GM12878 (cell line): Measurements from ENCODE around the gene EML3. TPM values are rescaled to one million over a fixed set of nuclear protein-coding genes. Genes with fewer than 3 reads are reported as not detected.

Experiments used
- BACH1 ChIP-seq: fragments of 450-650 bp; IDR thresholded peaks from 2 replicates; pipeline ENCODE4 v1.6.1; 2017; ENCODE audit warnings: mild to moderate bottlenecking, borderline replicate concordance
- BHLHE40 ChIP-seq, 2 experiments: fragments of 450-650 bp in 1 of 2; IDR thresholded peaks; 2 replicates each; pipeline ENCODE4 v1.6.1; 2011 to 2017; ENCODE audit warnings: low read depth in 2 of 2, borderline replicate concordance in 1 of 2, improper control_type of control experiment in 1 of 2, low read length in 1 of 2, mild to moderate bottlenecking in 1 of 2
- GATAD2B ChIP-seq: fragments of 450-650 bp; conservative IDR thresholded peaks from 2 replicates; pipeline ENCODE4 v1.6.1; 2017; ENCODE audit warnings: low read depth, mild to moderate bottlenecking, moderate library complexity
- LARP7 ChIP-seq: fragments of 450-650 bp; IDR thresholded peaks from 2 replicates; pipeline ENCODE4 v1.6.1; 2017; ENCODE audit warnings: mild to moderate bottlenecking
- MEF2B ChIP-seq: fragments of 450-650 bp; IDR thresholded peaks from 2 replicates; pipeline ENCODE4 v1.6.1; 2018; ENCODE audit warnings: mild to moderate bottlenecking, moderate library complexity; ENCODE audit not compliant: partially characterized antibody, poor library complexity, severe bottlenecking
- MTA2 ChIP-seq: fragments of 450-650 bp; IDR thresholded peaks from 2 replicates; pipeline ENCODE4 v1.6.1; 2016; ENCODE audit warnings: low read depth, mild to moderate bottlenecking, moderate library complexity
- MXI1 ChIP-seq: fragments of 150-350 bp; IDR thresholded peaks from 2 replicates; pipeline ENCODE4 v1.6.1; 2011; ENCODE audit warnings: low read depth, mild to moderate bottlenecking, inconsistent platforms, low read length, improper control_type of control experiment
- NBN ChIP-seq: fragments of 450-650 bp; IDR thresholded peaks from 2 replicates; pipeline ENCODE4 v1.6.1; 2016
- NR2F1 ChIP-seq: fragments of 450-650 bp; conservative IDR thresholded peaks from 2 replicates; pipeline ENCODE4 v1.6.1; 2017; ENCODE audit warnings: mild to moderate bottlenecking
- POLR2A ChIP-seq: IDR thresholded peaks from 2 replicates; pipeline ENCODE4 v1.6.1; 2011; ENCODE audit warnings: low read depth, mild to moderate bottlenecking, low read length
- SMC3 ChIP-seq: IDR thresholded peaks from 2 replicates; pipeline ENCODE4 v1.6.1; 2011; ENCODE audit warnings: low read length, improper control_type of control experiment, borderline replicate concordance
- TCF3 ChIP-seq: IDR thresholded peaks from 2 replicates; pipeline ENCODE4 v1.6.1; 2012; ENCODE audit warnings: low read depth, mild to moderate bottlenecking, low read length, borderline replicate concordance; ENCODE audit not compliant: insufficient read depth
- ZNF217 ChIP-seq: fragments of 450-650 bp; IDR thresholded peaks from 2 replicates; pipeline ENCODE4 v1.6.1; 2017; ENCODE audit warnings: antibody characterized with exemption, mild to moderate bottlenecking
- polyA plus RNA-seq, 11 experiments: library from polyadenylated mRNA; depleted of rRNA in 4 of 11; unstranded in 6 of 11; stranded (reverse) in 5 of 11; fragments of >200 nt; fragmentation: Nextera tagmentation in 4 of 11; fragmentation: Illumina TruSeq in 1 of 11; extraction: Ambion mirVana in 4 of 11; extraction: Trizol in 1 of 11; gene quantifications; 1 replicate in 1 of 11; 2 replicates in 10 of 11; pipeline versions ENCODE4 v1.2.1 to v1.2.3, GENCODE V29; 2011 to 2016; ENCODE audit warnings: inconsistent platforms in 2 of 11, missing spikeins in 2 of 11, low read depth in 1 of 11
- total RNA-seq, 4 experiments: library from RNA; depleted of rRNA in 3 of 4; stranded (reverse); fragments of >200 nt in 3 of 4; fragmentation: Illumina TruSeq in 1 of 4; extraction: Trizol in 1 of 4; gene quantifications; 2 replicates each; pipeline versions ENCODE4 v1.2.1 to v1.2.3, GENCODE V29; 2013 to 2021
- TF ChIP-seq, protein P1 (sequence below): fragments of 450-650 bp; IDR thresholded peaks from 2 replicates; pipeline ENCODE4 v1.6.1; 2017; ENCODE audit warnings: mild to moderate bottlenecking, moderate library complexity
- TF ChIP-seq, protein P2 (sequence below): fragments of 450-650 bp; IDR thresholded peaks from 2 replicates; pipeline ENCODE4 v1.6.1; 2017; ENCODE audit warnings: low read depth, mild to moderate bottlenecking, moderate library complexity
- TF ChIP-seq, protein P3 (sequence below): fragments of 450-650 bp; IDR thresholded peaks from 2 replicates; pipeline ENCODE4 v1.6.1; 2016; ENCODE audit warnings: mild to moderate bottlenecking
- TF ChIP-seq, protein P4 (sequence below), 3 experiments: IDR thresholded peaks in 2 of 3; conservative IDR thresholded peaks in 1 of 3; 2 replicates each; pipeline ENCODE4 v1.5.1; 2011; ENCODE audit warnings: low read depth in 3 of 3, low read length in 3 of 3, mild to moderate bottlenecking in 3 of 3, control low read depth in 2 of 3, moderate library complexity in 2 of 3, inconsistent platforms in 1 of 3, mixed read lengths in 1 of 3; ENCODE audit not compliant: control insufficient read depth in 2 of 3, insufficient read depth in 1 of 3; ENCODE audit errors: extremely low read depth in 1 of 3

The EML3 gene
- total and polyA plus RNA-seq, 10 of the 15 experiments (the other 5 are each of a cell fraction or from before 2014, with no cell fraction given), result 0.58 to 82.5 (median 24.8) TPM

DNA sequence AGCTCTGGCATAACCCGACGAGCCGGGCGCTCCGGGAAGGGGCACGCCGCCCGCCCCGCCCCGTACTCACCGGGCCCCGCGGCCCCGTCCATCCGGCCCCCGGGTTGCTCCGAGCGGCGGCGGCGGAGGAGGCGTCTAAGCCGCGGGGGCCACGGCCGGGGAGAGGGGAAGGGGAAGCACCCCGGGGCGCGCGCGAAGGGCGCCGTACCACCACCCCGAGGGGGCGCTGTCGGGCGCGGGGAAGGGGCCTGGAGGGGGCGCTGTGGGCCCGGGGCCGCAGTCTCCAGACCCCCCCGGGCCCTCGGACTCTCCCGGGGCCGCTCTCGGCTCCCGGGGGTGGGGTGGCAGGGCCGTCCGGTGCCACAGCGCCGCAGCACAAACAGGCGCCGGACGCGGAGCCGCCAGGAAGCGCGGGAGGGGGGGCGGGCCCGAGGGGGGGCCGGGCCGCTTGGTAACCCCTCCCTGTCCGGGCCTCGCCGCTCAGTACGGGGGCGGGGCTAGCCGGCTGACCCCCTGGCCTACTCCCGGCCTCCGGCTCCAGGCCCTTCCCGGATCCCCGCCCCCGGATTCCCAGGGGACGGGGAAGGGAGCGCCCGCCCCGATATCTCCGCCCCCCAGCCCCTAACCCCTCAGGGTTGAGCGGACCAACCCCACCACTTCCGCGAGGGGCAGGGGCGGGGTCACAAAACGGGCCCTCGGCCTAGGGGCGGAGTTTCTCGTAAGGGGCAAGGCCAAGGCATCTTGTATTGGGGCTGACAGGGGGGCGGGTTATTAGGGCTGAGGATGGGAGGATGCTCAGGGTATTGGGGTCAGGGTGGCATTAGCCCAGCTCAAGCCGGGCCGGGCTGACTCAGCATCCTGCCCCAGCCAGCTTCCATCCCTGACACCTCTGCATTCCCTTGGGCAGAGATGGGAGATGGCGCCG is at the start of gene EML3, which contains the start of gene ROM1 (continued):
- TF ChIP-seq GATAD2B (peak; percentile 44), TCF3 (0 out of 2 replicates have a peak, but pooled peaks have one; percentile 47), SMC3 (peak; percentile 33; the same call in 1 of the 2 replicates), LARP7 (peak; percentile 63), BHLHE40 (IDR thresholded peaks at IDR 0.05; ENCODE audit: borderline replicate concordance in 1 of 2, low read depth in 2 of 2, low read length in 1 of 2) (peak in 1 of 2 experiments; percentile 71; a peak in 2 of 4 replicates), NR2F1 (peak; percentile 48; the same call in 1 of the 2 replicates), BACH1 (peak; percentile 69), MTA2 (no peak), POLR2A (0 out of 2 replicates have a peak, but pooled peaks have one; percentile 50), NBN (no peak), MEF2B (peak; percentile 80), ZNF217 (peak; percentile 59; the same call in 1 of the 2 replicates), MXI1 (peak; percentile 61; the same call in 1 of the 2 replicates)
- TF ChIP-seq, protein P1, sequence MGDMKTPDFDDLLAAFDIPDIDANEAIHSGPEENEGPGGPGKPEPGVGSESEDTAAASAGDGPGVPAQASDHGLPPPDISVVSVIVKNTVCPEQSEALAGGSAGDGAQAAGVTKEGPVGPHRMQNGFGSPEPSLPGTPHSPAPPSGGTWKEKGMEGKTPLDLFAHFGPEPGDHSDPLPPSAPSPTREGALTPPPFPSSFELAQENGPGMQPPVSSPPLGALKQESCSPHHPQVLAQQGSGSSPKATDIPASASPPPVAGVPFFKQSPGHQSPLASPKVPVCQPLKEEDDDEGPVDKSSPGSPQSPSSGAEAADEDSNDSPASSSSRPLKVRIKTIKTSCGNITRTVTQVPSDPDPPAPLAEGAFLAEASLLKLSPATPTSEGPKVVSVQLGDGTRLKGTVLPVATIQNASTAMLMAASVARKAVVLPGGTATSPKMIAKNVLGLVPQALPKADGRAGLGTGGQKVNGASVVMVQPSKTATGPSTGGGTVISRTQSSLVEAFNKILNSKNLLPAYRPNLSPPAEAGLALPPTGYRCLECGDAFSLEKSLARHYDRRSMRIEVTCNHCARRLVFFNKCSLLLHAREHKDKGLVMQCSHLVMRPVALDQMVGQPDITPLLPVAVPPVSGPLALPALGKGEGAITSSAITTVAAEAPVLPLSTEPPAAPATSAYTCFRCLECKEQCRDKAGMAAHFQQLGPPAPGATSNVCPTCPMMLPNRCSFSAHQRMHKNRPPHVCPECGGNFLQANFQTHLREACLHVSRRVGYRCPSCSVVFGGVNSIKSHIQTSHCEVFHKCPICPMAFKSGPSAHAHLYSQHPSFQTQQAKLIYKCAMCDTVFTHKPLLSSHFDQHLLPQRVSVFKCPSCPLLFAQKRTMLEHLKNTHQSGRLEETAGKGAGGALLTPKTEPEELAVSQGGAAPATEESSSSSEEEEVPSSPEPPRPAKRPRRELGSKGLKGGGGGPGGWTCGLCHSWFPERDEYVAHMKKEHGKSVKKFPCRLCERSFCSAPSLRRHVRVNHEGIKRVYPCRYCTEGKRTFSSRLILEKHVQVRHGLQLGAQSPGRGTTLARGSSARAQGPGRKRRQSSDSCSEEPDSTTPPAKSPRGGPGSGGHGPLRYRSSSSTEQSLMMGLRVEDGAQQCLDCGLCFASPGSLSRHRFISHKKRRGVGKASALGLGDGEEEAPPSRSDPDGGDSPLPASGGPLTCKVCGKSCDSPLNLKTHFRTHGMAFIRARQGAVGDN, result peak; percentile 51
- TF ChIP-seq, protein P2, sequence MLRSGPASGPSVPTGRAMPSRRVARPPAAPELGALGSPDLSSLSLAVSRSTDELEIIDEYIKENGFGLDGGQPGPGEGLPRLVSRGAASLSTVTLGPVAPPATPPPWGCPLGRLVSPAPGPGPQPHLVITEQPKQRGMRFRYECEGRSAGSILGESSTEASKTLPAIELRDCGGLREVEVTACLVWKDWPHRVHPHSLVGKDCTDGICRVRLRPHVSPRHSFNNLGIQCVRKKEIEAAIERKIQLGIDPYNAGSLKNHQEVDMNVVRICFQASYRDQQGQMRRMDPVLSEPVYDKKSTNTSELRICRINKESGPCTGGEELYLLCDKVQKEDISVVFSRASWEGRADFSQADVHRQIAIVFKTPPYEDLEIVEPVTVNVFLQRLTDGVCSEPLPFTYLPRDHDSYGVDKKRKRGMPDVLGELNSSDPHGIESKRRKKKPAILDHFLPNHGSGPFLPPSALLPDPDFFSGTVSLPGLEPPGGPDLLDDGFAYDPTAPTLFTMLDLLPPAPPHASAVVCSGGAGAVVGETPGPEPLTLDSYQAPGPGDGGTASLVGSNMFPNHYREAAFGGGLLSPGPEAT, result no peak
- TF ChIP-seq, protein P3, sequence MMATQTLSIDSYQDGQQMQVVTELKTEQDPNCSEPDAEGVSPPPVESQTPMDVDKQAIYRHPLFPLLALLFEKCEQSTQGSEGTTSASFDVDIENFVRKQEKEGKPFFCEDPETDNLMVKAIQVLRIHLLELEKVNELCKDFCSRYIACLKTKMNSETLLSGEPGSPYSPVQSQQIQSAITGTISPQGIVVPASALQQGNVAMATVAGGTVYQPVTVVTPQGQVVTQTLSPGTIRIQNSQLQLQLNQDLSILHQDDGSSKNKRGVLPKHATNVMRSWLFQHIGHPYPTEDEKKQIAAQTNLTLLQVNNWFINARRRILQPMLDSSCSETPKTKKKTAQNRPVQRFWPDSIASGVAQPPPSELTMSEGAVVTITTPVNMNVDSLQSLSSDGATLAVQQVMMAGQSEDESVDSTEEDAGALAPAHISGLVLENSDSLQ, result peak; percentile 60
- TF ChIP-seq, protein P4, sequence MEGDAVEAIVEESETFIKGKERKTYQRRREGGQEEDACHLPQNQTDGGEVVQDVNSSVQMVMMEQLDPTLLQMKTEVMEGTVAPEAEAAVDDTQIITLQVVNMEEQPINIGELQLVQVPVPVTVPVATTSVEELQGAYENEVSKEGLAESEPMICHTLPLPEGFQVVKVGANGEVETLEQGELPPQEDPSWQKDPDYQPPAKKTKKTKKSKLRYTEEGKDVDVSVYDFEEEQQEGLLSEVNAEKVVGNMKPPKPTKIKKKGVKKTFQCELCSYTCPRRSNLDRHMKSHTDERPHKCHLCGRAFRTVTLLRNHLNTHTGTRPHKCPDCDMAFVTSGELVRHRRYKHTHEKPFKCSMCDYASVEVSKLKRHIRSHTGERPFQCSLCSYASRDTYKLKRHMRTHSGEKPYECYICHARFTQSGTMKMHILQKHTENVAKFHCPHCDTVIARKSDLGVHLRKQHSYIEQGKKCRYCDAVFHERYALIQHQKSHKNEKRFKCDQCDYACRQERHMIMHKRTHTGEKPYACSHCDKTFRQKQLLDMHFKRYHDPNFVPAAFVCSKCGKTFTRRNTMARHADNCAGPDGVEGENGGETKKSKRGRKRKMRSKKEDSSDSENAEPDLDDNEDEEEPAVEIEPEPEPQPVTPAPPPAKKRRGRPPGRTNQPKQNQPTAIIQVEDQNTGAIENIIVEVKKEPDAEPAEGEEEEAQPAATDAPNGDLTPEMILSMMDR (IDR thresholded peaks at IDR 0.05 in 2 of 3, conservative IDR thresholded peaks at IDR 0.05 in 1 of 3; ENCODE audit: control insufficient read depth in 2 of 3, extremely low read depth in 1 of 3, insufficient read depth in 1 of 3, low read depth in 3 of 3, low read length in 3 of 3), result peak; percentile 76 to 99 (median 92)
